ENCODE measurements around the gene HSD17B4.
"Not testable (repeated sequence)": the region's sequence is repeated elsewhere in the genome, so short reads cannot be mapped to it uniquely, and the experiment has no call there.

HSD17B4 gene

DNA sequence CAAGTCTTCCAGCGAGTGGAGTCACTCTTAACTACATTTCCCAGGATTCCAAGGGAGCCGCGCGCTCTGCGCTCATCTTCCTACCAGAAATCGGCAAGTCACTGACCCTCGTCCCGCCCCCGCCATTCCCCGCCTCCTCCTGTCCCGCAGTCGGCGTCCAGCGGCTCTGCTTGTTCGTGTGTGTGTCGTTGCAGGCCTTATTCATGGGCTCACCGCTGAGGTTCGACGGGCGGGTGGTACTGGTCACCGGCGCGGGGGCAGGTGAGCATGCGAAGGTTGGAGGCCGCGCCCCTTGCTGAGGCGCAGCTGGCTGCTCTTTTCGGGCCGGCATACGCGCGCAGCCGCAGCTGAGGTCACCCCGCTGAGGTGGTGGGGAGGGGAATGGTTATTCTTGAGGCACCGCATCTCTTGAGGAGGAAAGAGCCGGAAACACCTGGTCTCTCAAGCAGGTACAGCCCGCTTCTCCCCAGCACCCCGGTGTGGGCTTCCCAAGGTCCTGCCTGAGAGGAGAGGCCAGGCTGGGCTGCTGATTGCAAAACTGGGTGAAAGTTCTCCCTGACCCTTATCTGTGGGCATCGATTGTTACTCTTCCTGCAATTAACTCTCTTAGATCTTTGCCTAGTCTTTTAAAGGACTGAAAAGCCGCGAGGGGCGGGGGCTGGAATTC lies at the start of gene HSD17B4:
Gene HSD17B4, plus strand, starts transcription at position 125 of the 667 bp plus-strand sequence. Its CDS starts 79 bp downstream, at position 204.
- peak; percentile 68 for DNase-seq

DNA sequence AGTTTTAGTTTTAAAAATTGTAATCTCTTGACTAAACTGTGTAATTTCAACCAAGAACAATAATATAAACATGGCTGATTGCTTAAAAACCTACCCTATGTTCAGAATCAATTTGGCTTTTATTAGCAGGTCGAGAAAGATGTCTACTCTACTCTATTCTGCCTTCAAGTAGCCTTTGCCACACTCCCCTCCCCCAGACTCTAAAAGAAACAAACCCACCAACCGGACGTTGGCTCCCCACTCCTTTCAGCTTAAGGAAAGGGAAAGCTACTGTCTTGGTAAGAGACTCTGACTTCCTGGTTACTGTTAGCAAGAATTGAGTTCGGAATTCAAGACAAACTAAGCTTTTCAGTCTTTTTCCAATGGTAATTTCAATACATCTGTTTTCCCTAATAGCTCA lies 49.7 kb upstream of the HSD17B4 start:
- no peak for DNase-seq

GRCh38 chr5:119404033-119404432 lies 48.3 kb upstream of the HSD17B4 start:
- DNase-seq: no peak

DNA sequence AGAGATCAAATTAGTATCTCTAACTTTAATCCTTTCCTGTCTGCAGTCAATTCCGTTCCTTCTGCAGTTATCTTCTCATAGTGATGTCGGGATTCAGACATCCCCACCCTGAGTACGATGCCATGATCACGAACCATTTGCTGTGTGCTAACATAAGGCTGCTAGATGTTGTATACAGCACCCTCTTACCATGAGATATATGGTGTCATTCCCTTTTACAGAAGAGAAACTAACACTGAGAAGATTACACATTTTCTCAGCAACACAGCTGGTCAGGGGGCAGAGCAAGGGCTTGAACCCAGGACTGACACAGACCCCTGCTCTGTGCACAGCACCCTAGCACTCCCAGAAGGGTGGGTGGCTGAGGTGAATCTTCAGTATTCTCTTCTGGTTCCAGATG lies 46.9 kb upstream of the HSD17B4 start:
- DNase-seq: no peak

GRCh38 chr5:119406551-119407110 lies 45.7 kb upstream of the HSD17B4 start:
- no peak for DNase-seq

DNA sequence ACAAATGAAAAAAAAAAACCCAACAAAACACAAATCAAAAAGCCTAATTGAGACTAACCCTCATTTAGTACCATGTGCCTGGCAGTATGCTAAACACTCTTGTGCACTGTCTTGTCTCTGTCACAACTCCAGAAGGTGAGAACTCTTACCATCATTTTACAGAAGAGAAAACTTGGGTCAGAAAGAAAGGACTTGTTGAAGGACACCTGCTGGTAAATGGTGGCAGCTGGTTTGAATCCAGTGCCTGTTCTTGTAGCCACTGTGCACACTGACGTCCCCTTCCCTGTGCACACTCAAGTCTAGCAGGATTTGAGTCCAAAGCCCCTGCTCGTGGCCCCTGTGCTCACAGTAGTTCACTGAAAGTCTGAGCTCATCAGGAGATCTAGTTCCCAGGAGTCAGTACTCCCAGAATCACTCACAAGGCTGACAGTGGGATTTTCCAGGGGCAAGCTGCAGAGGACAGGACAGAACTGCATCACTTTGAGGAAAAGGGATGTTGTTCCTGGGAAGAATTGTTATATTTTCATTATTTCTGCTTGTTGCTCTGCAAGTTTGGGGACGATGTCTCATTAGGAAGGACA lies 43.0 kb upstream of the HSD17B4 start:
- DNase-seq: peak; percentile 4

- DNase-seq: no peak
These were observed 41.7 kb upstream of the HSD17B4 start for GRCh38 chr5:119410448-119411159.

DNA sequence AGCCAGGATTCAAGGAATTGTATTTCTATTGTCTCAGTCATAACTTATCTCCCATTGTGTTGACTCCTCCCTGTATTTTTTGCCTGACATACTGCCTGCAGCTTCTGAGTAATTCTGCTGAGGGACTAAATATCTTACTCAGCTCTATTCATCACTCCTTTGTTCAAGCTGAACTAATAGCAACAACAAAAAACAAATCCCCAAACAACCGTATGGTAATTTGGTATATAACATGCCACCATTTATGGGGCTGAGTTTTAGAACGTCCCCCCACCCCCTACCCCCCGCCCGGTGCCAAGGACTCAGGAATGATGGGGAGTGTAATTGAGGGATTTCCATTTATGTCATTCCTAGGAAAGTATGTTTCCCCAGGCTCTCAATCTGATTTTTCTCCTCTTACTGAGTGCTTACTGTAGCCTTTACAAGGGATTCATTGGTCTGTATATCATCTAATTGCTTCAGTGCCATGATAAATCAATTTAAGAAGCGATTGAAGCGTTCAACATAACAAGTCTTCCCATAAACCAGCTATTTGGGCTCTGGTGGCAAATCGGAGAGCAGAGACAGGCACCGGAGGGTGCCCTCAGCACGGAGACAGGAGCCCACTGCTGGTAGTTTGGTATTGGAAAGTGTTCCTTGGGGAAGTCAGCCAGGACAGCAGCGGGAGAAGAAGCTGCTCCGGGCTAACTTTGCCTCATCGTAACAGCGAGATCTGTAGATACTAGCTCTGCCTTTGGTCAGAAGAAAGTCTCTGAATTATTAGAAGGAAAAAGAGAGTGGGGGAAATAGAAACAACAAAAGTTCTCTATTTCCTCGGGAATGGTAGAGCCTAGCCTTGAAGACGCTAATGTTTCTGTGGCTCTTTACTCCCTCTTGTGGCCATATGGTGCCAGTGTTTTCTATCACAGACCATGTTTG lies 40.7 kb upstream of the HSD17B4 start:
- peak; percentile 72 for DNase-seq

DNA sequence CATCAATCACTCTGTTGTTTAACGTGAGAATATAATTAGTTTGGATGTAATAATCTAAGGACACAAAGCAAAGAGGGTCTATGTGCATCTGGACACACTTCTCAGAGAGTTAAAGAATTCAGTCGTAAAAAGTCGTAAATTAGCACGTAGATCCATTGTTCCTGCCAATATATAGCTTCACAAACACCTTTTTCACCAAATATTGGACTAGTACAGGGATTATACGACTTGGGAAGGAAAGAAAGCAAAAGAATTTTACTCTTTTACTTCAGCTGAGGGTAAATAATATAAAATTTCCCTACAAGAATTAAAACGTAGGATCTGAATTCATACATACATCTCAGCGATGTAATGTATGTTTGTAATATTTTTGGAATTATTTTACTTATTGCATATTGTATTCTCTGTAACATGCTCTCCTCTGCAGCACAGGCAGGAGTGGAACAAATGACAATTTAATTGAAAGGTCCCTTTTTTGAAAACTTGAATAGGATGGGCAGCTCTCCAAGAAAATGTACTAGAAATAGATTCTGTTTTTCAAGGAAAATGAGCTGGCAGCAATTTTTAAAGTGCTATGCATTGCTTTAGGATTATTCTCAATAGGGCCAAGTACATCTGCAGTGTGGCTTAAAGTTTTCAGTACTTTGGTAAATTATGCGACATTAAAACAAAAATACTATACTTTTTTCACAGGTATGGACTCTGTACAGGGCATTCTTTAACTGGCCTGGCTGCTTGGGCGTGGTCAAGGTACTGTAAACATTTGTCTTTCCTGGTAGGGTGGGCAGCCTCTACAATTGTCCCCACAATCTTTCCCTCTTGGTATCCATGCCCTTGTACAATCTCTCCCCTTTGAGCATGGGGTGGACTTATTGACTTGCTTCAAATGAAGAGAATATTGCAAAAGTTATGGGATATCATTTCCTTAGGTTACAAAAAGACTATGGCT lies 39.7 kb upstream of the HSD17B4 start:
- no peak for DNase-seq

DNA sequence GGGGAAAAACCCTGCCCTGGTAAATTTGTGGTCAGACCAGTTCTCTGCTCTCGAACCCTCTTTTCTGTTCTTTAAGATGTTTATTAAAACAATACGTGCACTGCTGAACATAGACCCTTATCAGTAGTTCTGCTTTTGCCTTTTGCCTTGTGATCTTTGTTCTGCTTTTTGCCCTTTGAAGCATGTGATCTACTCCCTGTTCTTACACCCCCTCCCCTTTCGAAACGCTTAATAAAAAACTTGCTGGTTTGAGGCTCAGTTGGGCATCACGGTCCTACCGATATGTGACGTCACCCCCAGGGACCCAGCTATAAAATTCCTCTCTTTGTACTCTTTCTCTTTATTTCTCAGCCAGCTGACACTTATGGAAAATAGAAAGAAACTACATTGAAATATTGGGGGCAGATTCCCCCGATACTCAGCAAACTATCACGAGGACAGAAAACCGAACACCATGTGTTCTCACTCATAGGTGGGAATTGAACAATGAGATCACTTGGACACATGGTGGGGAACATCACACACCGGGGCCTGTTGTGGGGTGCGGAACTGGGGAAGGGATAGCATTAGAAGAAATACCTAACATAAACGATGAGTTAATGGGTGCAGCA lies 38.1 kb upstream of the HSD17B4 start:
- not testable (repeated sequence) for DNase-seq

DNA sequence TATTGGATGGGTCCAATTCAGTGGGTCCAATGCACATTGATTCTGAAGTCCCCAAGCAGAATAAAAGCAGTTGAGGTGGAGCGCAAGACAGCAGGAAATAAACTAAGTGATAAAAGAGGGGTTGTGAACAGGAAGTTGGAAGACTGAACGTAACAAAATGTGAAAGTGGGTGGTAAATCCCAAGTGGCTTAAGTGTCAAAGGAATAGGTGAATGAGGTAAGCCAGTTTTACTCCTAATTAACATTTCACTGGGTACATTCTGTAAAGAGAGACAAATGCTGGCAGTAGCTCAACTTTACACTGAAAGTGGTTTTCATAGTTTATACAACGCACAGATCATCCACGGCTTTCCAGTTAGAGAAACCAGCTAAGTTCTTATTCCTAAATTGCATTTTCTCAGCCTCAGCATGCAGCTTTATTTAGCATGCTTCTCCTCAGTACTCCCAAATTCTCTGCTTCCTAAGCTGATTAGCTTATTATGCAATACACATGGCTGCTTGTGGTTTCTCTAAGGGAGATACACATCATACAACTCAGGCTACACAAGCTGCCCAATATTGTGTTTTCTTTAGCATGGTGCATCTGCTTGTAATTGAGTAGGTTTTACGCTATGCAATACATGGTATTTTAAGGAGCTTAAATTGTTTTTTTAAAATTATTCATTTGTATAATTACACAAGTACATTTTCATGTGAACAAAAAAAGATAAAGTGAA lies 34.2 kb upstream of the HSD17B4 start:
- no peak for DNase-seq

DNA sequence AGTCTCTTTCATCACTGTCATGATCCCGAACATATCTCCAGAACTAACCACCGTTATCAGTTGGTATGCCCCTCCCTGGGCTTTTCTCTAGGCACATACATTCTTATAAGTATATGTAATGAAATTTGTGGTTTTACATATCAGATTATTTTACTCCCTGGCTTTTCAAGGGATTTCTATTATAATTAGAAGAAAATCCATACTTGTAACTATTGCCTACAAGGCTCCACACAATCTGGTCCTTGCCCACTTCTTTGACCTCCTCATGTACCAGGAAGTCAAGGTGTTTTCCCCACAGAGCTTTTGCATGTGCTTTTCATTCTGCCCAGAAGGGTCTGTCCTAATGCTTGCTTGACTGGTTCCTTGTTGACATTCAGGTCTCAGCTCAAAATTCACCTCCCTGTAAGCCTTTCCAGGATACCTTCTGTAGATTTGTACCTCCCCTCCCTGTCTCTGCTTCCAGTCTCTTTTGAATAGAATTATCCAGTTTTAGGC lies 33.6 kb upstream of the HSD17B4 start:
- DNase-seq: no peak

DNA sequence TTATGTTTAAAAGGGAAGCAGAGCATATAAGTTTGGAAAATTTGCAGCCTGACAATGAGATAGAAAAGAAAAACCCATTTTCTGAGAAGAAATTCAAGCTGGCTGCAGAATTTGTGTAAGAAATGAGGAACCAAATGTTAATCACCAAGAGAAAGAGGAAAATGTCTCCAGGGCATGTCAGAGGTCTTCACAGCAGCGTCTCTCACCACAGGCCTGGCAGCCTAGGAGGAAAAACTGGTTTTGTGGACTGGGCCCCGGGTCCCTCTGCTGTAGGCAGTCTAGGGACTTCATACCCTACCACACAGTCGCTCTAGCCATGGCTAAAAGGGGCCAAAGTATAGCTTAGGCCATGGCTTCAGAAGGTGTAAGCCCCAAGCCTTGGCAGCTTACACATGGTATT lies 32.1 kb upstream of the HSD17B4 start:
- no peak for DNase-seq

DNA sequence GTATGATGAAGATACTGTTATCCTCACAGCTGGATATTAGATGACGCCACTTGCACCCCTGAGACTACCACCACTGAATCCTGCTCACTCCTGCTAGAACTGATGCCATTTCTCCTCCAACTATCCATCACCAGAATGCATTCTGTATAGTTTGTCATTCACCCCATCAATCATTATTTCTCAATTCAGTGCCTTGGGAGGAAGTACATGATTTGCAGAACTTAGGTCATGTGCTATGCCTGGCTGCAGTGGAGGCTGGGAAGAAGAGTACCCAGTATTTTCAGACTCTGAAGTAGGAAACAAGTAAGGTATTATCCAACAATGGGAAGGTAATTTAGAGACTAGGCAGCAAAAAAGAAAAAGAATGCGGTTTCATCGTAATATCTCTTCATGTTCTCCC lies 26.2 kb upstream of the HSD17B4 start:
- DNase-seq: no peak

DNA sequence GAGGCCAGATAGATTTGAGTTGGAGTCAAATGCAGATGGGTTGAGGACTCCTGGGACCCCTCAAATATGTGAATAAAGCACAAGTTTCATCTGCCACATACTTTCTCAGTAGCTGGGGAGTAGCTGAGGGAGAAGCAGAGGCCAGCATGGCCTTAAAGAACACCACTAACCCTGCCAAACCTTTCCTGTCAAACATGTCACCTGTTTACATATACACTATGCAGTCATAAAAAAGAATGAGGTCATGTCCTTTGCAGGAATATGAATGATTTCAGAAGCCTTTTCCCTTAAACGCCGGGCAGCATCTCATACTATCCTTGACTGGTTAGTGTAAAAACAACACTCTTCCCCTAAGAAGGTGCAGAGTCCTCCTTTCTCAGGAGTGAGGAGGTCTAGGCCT lies 25.2 kb upstream of the HSD17B4 start:
- no peak for DNase-seq

- DNase-seq: not testable (repeated sequence)
These were observed 24.7 kb upstream of the HSD17B4 start for GRCh38 chr5:119427596-119427995.

- DNase-seq: not testable (repeated sequence)
These were observed 24.1 kb upstream of the HSD17B4 start for GRCh38 chr5:119428166-119428565.

- not testable (repeated sequence) for DNase-seq
These were observed 23.7 kb upstream of the HSD17B4 start for GRCh38 chr5:119428574-119428973.

DNA sequence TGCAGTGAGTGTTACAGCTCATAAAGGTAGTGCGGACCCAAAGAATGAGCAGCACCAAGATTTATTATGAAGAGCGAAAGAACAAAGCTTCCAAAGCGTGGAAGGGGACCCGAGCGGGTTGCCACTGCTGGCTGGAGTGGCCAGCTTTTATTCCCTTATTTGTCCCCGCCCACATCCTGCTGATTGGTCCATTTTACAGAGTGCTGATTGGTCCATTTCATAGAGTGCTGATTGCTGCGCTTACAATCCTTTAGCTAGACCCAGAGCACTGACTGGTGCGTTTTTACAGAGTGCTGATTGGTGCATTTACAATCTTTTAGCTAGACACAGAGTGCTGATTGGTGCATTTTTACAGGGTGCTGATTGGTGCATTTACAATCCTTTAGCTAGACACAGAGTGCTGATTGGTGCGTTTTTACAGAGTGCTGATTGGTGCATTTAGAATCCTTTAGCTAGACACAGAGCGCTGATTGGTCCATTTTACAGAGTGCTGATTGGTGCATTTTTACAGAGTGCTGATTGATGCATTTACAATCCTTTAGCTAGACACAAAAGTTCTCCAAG lies 19.5 kb upstream of the HSD17B4 start:
- DNase-seq: not testable (repeated sequence)
